Hepatocyte (in vitro differentiated cells): Measurements from ENCODE around the gene TSPAN8.

ENCODE experiments used
- CTCF ChIP-seq: fragments of 200-600 bp; sonication (generic); IDR thresholded peaks from 2 replicates; pipeline ENCODE4 v1.5.1; 2016; ENCODE audit warnings: antibody characterized with exemption, mild to moderate bottlenecking; ENCODE audit not compliant: poor library complexity
- EZH2 ChIP-seq: fragments of 200-600 bp; sonication (generic); IDR thresholded peaks from 2 replicates; pipeline ENCODE4 v1.6.1; 2016; ENCODE audit warnings: antibody characterized with exemption, mild to moderate bottlenecking, borderline replicate concordance
- EZH2phosphoT487 ChIP-seq: fragments of 200-600 bp; sonication (generic); IDR thresholded peaks from one replicate; pipeline ENCODE4 v1.6.1; 2018; ENCODE audit warnings: antibody characterized with exemption, mild to moderate bottlenecking, low read depth, moderate library complexity; ENCODE audit not compliant: unreplicated experiment, severe bottlenecking

DNA sequence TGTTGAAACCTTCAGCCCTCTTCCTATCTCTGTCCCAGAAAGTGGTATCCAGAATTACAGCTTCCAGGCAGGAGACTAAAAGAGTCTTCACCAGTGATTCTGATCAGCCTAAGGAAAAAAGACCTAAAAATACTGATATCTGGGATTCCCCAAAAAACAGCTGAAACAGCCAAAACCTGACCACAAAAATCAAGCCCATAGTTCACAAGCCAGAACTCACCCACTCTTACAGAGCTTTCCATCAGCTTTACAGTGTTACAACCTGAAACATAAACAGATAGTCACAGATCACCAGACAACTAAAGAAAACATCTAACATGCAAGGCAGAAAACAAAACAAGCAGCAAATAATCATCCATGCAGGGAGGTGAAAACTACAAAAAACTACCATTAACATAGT is 26.0 kb upstream of the TSPAN8 start:
- no peak for TF ChIP-seq CTCF
- TF ChIP-seq EZH2: no peak
- TF ChIP-seq EZH2phosphoT487: no peak
